ENCODE results near the gene KCNK13. TPM values are rescaled to one million over a fixed set of nuclear protein-coding genes. Genes with fewer than 3 reads are reported as not detected.

KCNK13 gene
- total and polyA plus RNA-seq, 2 of the 4 experiments (the other 2 are of a cell fraction): not detected

DNA sequence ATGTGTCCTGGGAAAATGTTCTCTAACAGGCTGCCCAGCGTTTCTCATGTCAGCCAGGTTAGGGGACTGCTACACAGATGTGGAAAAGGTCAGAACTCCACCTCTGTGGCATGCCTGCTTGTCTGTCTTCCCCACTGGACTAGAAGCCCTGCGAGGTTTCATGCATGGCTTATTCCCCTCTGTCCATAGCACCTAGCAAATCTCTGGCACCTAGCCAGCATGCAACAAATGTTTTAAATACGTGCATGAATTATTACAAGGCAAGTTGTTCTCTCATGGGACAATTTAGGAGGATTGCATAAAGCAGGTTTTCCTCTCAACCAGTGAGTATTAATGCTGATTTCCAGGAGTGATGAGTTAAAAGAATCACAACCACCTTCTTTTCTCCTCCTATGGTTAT, 21.4 kb upstream of the KCNK13 start:
- Histone ChIP-seq H3K4me1 (ENCODE audit: control insufficient read depth, insufficient read depth, low read length) (no peaks in the 10 kb centered on the region), H3K56ac (ENCODE audit: extremely low read depth, insufficient read depth, low read length) (no peak overlapping the region), H3K9ac (ENCODE audit: low read depth, low read length) (no peak overlapping the region), H3K27me3 (ENCODE audit: control insufficient read depth, insufficient read depth, low read length) (no peaks in the 10 kb centered on the region), H2BK5ac (ENCODE audit: low read depth, low read length, poor library complexity, severe bottlenecking) (no peak overlapping the region), H3K4me3 (ENCODE audit: insufficient read depth, low read depth, low read length) (no peak overlapping the region), H3K14ac (replicated peaks; ENCODE audit: low read depth, low read length) (no peak overlapping the region), H3K4ac (ENCODE audit: low read depth, low read length) (no peak overlapping the region), H2BK20ac (ENCODE audit: low read depth, low read length) (no peak overlapping the region), H4K8ac (ENCODE audit: low read depth in 2 of 2, low read length in 2 of 2) (no peak overlapping the region), H2BK15ac (ENCODE audit: low read depth, low read length) (no peak overlapping the region), H3K9me3 (ENCODE audit: control insufficient read depth, insufficient read depth, low read length) (no peaks in the 10 kb centered on the region), H3K9me1 (ENCODE audit: insufficient read depth, low read length) (peaks cover 6% of the 10 kb centered on the region; the same call in 1 of the 2 replicates), H3K18ac (ENCODE audit: low read depth, low read length) (no peak overlapping the region), H3K36me3 (ENCODE audit: control insufficient read depth, insufficient read depth, low read length) (peaks cover 15% of the 10 kb centered on the region), H3K27ac (ENCODE audit: insufficient read depth, low read length) (no peak overlapping the region), H4K91ac (ENCODE audit: insufficient read depth, low read depth, low read length) (no peak overlapping the region), H4K20me1 (ENCODE audit: insufficient read depth, low read length) (no peaks in the 10 kb centered on the region), H3K23ac (ENCODE audit: low read depth, low read length) (no peak overlapping the region), H2AK9ac (replicated peaks; ENCODE audit: low read depth, low read length, poor library complexity) (no peak overlapping the region), H2BK120ac (ENCODE audit: low read depth, low read length) (no peak overlapping the region), H4K5ac (ENCODE audit: low read depth, low read length) (no peak overlapping the region), H3K79me1 (ENCODE audit: low read depth in 1 of 2, low read length in 2 of 2) (peaks cover 3 to 4% of the 10 kb centered on the region in 2 experiments; a peak in 2 of 4 replicates), H3K4me2 (ENCODE audit: low read depth, low read length) (no peak overlapping the region), H2AFZ (replicated peaks; ENCODE audit: low read length, poor library complexity) (no peak overlapping the region), H2AK5ac (ENCODE audit: low read depth, low read length) (no peak overlapping the region)
- DNase-seq (no peak), ATAC-seq (ENCODE audit: low read depth) (no peak)
- 100% methylated on average over 1 of the region's 3 CpGs; no CpG with 5 or more reads in 1 of the 2 experiments for WGBS, 2 experiments (ENCODE audit: extremely low coverage in 2 of 2, insufficient read length in 1 of 2)
- ChIA-PET POLR2A (ENCODE audit: unreplicated experiment) (no interaction called here), CTCF (no interaction called here)
- TF ChIP-seq MAFK (IDR thresholded peaks at IDR 0.05; ENCODE audit: low read depth, low read length) (no peak), POLR2A (IDR thresholded peaks at IDR 0.05; ENCODE audit: low read depth, low read length) (no peak), RAD21 (IDR thresholded peaks at IDR 0.05; ENCODE audit: low read length) (no peak), CHD1 (IDR thresholded peaks at IDR 0.05; ENCODE audit: low read depth, low read length) (no peak), SMC3 (IDR thresholded peaks at IDR 0.05; ENCODE audit: low read depth, low read length) (no peak), RFX5 (IDR thresholded peaks at IDR 0.05; ENCODE audit: low read depth, low read length) (no peak), CEBPB (IDR thresholded peaks at IDR 0.05; ENCODE audit: low read depth, low read length) (no peak)
- TF ChIP-seq, protein P1, sequence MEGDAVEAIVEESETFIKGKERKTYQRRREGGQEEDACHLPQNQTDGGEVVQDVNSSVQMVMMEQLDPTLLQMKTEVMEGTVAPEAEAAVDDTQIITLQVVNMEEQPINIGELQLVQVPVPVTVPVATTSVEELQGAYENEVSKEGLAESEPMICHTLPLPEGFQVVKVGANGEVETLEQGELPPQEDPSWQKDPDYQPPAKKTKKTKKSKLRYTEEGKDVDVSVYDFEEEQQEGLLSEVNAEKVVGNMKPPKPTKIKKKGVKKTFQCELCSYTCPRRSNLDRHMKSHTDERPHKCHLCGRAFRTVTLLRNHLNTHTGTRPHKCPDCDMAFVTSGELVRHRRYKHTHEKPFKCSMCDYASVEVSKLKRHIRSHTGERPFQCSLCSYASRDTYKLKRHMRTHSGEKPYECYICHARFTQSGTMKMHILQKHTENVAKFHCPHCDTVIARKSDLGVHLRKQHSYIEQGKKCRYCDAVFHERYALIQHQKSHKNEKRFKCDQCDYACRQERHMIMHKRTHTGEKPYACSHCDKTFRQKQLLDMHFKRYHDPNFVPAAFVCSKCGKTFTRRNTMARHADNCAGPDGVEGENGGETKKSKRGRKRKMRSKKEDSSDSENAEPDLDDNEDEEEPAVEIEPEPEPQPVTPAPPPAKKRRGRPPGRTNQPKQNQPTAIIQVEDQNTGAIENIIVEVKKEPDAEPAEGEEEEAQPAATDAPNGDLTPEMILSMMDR (conservative IDR thresholded peaks at IDR 0.05; ENCODE audit: low read depth, low read length): no peak
- intact Hi-C loops (cut with micrococcal nuclease): no loop called here
- in situ Hi-C loops (cut with MboI; ENCODE audit: low sequenced_read_pairs): no loop called here
- BruUV-seq (replicated peaks): no TSS peak
- dilution Hi-C loops (cut with HindIII; ENCODE audit: low sequenced_read_pairs, unreplicated experiment): no loop called here
